Ovary (tissue), 9 donors: ENCODE data around the gene CAMK2D. TPM values are rescaled to one million over a fixed set of nuclear protein-coding genes. Genes with fewer than 3 reads are reported as not detected.

Experiments
- DNase-seq, 5 donors: peaks; one replicate each; pipeline ENCODE4 v3.0.0-alpha.2; 2019 to 2020
- H3K27ac ChIP-seq, 2 donors: fragments of 200-600 bp; one replicate each; pipeline versions ENCODE4 v1.5.1 to v1.8.0; 2019 to 2022
- H3K27me3 ChIP-seq: fragments of 200-600 bp; one replicate; pipeline ENCODE4 v1.8.0; 2022
- H3K36me3 ChIP-seq: fragments of 200-600 bp; sonication (generic); one replicate; pipeline ENCODE4 v1.5.1; 2019
- H3K4me1 ChIP-seq: one replicate; pipeline ENCODE4 v1.8.1; 2013; ENCODE audit warnings: mild to moderate bottlenecking, moderate library complexity; ENCODE audit not compliant: insufficient read depth
- H3K4me3 ChIP-seq: fragments of 200-600 bp; sonication (generic); one replicate; pipeline ENCODE4 v1.5.1; 2017
- H3K9me3 ChIP-seq, 2 donors: fragments of 200-600 bp in 1 of 2; sonication (generic) in 1 of 2; one replicate each; pipeline versions ENCODE4 v1.5.1 to v1.8.1; 2013 to 2019; ENCODE audit warnings: mild to moderate bottlenecking in 1 of 2, moderate library complexity in 1 of 2
- EP300 ChIP-seq: sonication (generic); formaldehyde crosslinking; IDR thresholded peaks from one replicate; pipeline ENCODE4 v1.6.1; 2017; ENCODE audit warnings: antibody characterized with exemption
- POLR2A ChIP-seq: fragments of 450-650 bp; IDR thresholded peaks from one replicate; pipeline ENCODE4 v1.6.1; 2017; ENCODE audit warnings: antibody characterized with exemption, mild to moderate bottlenecking, moderate library complexity
- WGBS, 3 donors: extraction: QIAGEN DNeasy Blood & Tissue Kit in 1 of 3; methylation state at CpG; one replicate each; pipeline versions ENCODE4 v1.1.5 to v1.1.7; 2013 to 2017; 5-methylcytosine and 5-hydroxymethylcytosine counted together
- intact Hi-C, 4 donors: fragments of 100-400 bp; cut with DNase I; formaldehyde crosslinking; loops; one replicate each; pipeline versions ENCODE4 v1.11.0 to v1.15.1; 2022 to 2023
- polyA plus RNA-seq, 2 donors: library from polyadenylated mRNA; stranded (reverse); fragments of 200-250 nt in 1 of 2; fragments of 350-450 nt in 1 of 2; fragmentation: Illumina TruSeq in 1 of 2; extraction: RNeasy Lipid Tissue Mini Kit (QIAGEN cat#74804) in 1 of 2; gene quantifications; one replicate each; pipeline ENCODE4 v1.2.3, GENCODE V29; 2013 to 2014
- total RNA-seq, 7 donors: library from RNA; depleted of rRNA in 2 of 7; stranded (reverse); fragments of >200 nt in 2 of 7; fragmentation: NEBNext Ultra II Directional in 3 of 7; extraction: Animal tissue kit (Norgen Biotek cat#: 25700) in 3 of 7; gene quantifications; one replicate each; pipeline versions ENCODE4 v1.1.0 to v1.2.4, GENCODE V29; 2016 to 2023
- TF ChIP-seq, protein P1 (sequence below), 3 donors: fragments of 450-650 bp in 2 of 3; fragments of 200-600 bp in 1 of 3; IDR thresholded peaks; one replicate each; pipeline versions ENCODE4 v1.5.1 to v1.8.0; 2016 to 2022; ENCODE audit warnings: antibody characterized with exemption in 3 of 3, mild to moderate bottlenecking in 1 of 3
- donor health status: DM: no; HTN: no; CAD: no; lungs with moderate emphysema.
- donor health status: DM: no; HTN: no; CAD: no.
- donor health status: Bipolar disorder and iron deficiency.
- donor health status: DM: yes; HTN: yes; CAD: no.
- donor health status: DM: no; HTN: no; CAD: no.
- donor health status: DM: yes; HTN: yes; CAD: no.

CAMK2D gene
- total and polyA plus RNA-seq, 9 donors, result 14.2 to 36.9 (median 32.2) TPM

DNA sequence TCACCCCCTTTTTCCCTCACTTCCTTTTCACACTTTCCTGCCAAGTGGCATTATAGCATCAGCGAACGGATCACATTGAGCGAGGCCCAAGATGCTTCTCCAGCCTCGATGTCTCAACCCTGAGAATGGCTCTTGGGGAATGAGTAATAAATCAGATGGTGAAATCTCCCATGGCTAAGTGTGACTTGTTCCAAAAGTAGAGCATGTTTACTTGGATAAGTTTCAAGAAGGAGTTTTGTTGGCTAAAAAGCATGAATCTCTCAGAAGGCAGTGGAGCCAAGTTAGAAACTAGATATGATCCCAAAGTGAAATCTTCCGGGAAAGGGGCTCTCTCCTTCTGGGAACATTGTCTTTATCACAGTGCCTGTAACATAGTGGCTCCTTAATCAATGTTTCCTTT lies 316.3 kb downstream of the CAMK2D start:
- 3 to 13% (median 4%) methylated on average over 5 of the region's 5 CpGs for WGBS, 3 donors
- TF ChIP-seq EP300, result peak; percentile 51
- no peak for TF ChIP-seq POLR2A
- peak; percentile 34 to 72 (median 49) for DNase-seq
- Histone ChIP-seq H3K36me3 (no peaks in the 10 kb centered on the region), H3K4me1 (peaks cover 17% of the 10 kb centered on the region), H3K27me3 (no peaks in the 10 kb centered on the region), H3K9me3 (no peaks in the 10 kb centered on the region), H3K27ac (peak overlapping the region in 1 of 2 donors; percentile 35), H3K4me3 (no peak overlapping the region)
- intact Hi-C loops, result no loop called here

DNA sequence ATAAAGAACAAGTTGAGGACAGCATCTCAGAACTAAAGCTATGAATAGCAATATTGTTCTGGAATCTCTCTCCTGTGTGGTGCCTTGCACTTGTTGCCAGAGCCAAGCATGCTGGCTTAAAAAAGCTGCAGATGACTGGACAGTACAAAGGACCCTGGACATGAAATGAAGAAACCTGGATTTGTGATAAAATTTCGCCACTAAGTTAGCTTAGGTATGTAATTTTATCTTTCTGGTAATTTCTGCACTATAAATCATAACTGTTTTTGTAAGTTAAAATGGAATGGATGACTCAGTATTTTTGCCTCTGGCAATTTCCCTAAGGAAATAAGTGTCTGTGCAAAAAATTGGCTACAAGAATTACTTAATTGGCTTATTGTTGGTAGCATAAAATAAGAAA lies 317.2 kb downstream of the CAMK2D start:
- TF ChIP-seq, protein P1, sequence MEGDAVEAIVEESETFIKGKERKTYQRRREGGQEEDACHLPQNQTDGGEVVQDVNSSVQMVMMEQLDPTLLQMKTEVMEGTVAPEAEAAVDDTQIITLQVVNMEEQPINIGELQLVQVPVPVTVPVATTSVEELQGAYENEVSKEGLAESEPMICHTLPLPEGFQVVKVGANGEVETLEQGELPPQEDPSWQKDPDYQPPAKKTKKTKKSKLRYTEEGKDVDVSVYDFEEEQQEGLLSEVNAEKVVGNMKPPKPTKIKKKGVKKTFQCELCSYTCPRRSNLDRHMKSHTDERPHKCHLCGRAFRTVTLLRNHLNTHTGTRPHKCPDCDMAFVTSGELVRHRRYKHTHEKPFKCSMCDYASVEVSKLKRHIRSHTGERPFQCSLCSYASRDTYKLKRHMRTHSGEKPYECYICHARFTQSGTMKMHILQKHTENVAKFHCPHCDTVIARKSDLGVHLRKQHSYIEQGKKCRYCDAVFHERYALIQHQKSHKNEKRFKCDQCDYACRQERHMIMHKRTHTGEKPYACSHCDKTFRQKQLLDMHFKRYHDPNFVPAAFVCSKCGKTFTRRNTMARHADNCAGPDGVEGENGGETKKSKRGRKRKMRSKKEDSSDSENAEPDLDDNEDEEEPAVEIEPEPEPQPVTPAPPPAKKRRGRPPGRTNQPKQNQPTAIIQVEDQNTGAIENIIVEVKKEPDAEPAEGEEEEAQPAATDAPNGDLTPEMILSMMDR (IDR thresholded peaks at IDR 0.05), result no peak
- TF ChIP-seq POLR2A (no peak), EP300 (no peak)
- H3K4me3 ChIP-seq, result no peak overlapping the region
- no peaks in the 10 kb centered on the region for H3K36me3 ChIP-seq
- intact Hi-C loops, result no loop called here
- H3K27me3 ChIP-seq, result no peaks in the 10 kb centered on the region
- WGBS, 3 donors, result 3 to 8% (median 4%) methylated on average over 1 of the region's 1 CpG
- H3K27ac ChIP-seq, result no peak overlapping the region
- no peaks in the 10 kb centered on the region for H3K9me3 ChIP-seq
- H3K4me1 ChIP-seq, result peaks cover 13% of the 10 kb centered on the region
- DNase-seq, result no peak

DNA sequence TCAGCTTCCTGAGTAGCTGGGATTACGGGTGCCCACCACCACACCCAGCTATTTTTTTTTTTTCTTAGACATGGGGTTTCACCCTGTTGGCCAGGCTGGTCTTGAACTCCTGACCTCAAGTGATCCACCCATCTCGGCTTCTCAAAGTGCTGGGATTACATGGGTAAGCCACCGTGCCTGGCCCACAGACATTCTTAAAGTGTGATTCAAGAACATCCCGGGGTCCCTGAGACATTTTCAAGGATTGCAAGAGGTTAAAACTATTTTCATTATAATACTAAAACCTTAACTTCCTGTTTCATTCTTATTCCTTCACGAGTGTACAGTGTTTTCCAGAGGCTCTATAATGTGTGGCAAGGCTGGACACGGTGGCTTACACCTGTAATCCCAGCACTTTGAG lies 318.7 kb downstream of the CAMK2D start:
- DNase-seq, result no peak
- H3K4me1 ChIP-seq, result peaks cover 11% of the 10 kb centered on the region
- H3K9me3 ChIP-seq, result no peaks in the 10 kb centered on the region
- H3K36me3 ChIP-seq, result no peaks in the 10 kb centered on the region
- 78 to 82% (median 78%) methylated on average over 6 of the region's 6 CpGs for WGBS, 3 donors
- H3K27me3 ChIP-seq, result no peaks in the 10 kb centered on the region
- no peak overlapping the region for H3K4me3 ChIP-seq
- H3K27ac ChIP-seq, result no peak overlapping the region
- TF ChIP-seq POLR2A (no peak), EP300 (no peak)
- TF ChIP-seq, protein P1 (IDR thresholded peaks at IDR 0.05), result no peak
- intact Hi-C loops, result no loop called here

DNA sequence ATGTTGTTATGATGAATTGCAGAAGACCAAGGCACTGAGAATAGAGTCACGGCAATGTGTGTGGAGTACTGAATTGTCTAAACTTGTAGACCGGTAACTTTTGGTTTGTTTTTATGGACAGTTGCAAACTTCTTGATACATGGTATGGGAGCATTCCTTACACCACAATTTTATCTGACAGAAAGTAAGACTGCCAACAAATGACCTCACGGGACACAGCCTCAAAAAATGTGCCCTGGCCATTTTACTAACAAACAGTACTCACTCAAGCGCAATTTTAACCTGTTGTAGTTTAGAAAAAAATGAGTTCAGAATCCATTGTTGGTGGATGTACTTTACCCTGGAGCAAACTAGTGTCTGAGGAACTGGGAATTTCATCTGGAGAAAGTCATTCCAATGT lies 321.2 kb downstream of the CAMK2D start:
- no peak for TF ChIP-seq EP300
- TF ChIP-seq, protein P1 (IDR thresholded peaks at IDR 0.05), result no peak
- no peak for TF ChIP-seq POLR2A
- no peak for DNase-seq
- WGBS, 3 donors, result 88 to 93% (median 88%) methylated on average over 4 of the region's 4 CpGs
- no peak overlapping the region for H3K4me3 ChIP-seq
- H3K27me3 ChIP-seq, result no peaks in the 10 kb centered on the region
- no peak overlapping the region for H3K27ac ChIP-seq
- H3K4me1 ChIP-seq, result peaks cover 8% of the 10 kb centered on the region
- no peaks in the 10 kb centered on the region for H3K36me3 ChIP-seq
- H3K9me3 ChIP-seq, result no peaks in the 10 kb centered on the region
- intact Hi-C loops, result no loop called here

DNA sequence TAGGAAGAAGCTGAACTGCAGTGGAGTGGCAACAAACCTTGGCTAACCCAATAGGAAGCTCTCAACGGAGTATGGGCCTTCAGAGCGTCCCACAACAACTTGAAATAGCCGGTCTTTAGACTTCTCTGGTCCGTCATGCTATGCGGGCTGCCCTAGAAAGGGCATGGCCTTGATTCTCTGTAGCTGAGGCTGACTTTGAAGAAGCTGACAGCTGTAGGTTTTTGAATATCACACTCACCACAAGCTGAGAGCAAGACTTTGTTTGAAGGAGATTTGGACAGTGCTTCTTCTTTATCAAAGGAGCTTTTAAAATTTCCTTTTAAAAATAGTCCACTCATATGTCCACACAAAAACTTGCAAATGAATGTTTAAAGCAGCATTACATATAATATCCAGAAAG lies 322.9 kb downstream of the CAMK2D start:
- TF ChIP-seq EP300 (no peak), POLR2A (no peak)
- TF ChIP-seq, protein P1 (IDR thresholded peaks at IDR 0.05), result no peak
- Histone ChIP-seq H3K4me1 (peaks cover 4% of the 10 kb centered on the region), H3K27ac (no peak overlapping the region), H3K9me3 (no peaks in the 10 kb centered on the region), H3K27me3 (no peaks in the 10 kb centered on the region), H3K36me3 (no peaks in the 10 kb centered on the region), H3K4me3 (no peak overlapping the region)
- WGBS, 3 donors, result 92 to 96% (median 92%) methylated on average over 5 of the region's 5 CpGs
- DNase-seq, result no peak
- intact Hi-C loops, result no loop called here
